NCI-H2227 treated with DMSO at 0.1 percent for 48 hours (cell line): ENCODE results near the gene CRYBG2.
"Not testable (repeated sequence)": the region's sequence is repeated elsewhere in the genome, so short reads cannot be mapped to it uniquely, and the experiment has no call there.

Source experiments
- DNase-seq: peaks from one replicate; lab custom pipeline; 2025; lab: John Stamatoyannopoulos, UW

Gene CRYBG2, protein sequence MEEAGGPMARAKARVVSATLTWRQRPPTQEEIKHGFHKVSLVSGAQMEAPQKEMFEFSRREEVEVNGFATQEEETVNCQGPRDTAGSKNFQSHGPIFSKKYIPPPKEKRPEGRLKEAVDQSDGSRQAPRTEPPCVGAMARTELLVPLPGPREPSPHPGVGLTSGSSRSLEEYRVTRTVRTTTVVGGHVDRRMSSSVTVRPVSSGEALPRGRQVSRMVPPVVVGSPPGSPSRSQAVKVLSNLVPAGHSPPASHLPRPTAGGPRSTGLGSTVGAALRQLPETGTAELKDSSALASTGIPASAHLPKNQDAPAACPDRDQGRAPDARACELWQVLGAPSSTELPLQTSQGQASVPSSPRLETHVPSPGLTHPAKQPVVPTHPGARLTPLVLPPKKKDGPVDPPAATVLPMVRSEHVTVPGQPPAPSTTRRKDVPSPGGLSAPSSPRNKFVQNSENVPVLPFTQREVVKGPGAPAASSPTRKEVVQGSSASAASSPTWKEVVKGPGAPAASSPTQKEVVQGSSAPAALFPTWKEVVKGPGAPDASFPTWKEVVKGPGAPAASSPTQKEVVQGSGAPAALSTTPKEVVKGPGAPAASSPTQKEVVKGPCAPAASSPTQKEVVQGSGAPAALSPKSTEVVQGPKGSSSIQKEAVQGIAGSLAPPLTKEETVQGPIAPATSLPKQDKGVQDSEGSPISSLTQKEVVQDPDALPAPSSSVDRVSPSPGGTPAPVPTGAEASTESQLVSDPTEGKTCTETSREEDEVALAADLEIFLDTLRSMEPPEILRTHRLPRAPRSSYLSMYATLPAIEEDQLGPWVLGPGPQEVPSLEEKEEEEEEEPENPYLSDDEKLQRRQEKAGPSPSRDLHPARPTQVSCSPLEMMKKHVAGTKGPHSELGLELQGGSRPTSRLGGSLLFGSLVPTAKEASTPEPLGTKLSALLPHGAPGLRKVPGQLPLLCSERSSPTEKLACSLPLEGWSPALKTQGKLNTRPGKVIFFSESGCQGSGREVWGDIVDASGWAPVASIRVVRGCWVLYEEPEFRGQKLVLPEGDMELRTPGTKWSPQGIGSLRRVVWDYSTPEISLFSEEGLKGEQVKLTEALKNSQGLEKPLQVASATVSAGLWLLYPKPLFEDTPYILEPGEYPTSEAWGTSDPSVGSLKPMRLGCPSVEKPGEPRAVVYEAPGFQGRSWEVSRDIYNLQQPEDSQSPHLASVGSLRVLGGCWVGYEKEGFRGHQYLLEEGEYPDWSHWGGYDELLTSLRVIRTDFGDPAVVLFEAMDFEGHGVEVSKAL (N-terminal part only)

DNA sequence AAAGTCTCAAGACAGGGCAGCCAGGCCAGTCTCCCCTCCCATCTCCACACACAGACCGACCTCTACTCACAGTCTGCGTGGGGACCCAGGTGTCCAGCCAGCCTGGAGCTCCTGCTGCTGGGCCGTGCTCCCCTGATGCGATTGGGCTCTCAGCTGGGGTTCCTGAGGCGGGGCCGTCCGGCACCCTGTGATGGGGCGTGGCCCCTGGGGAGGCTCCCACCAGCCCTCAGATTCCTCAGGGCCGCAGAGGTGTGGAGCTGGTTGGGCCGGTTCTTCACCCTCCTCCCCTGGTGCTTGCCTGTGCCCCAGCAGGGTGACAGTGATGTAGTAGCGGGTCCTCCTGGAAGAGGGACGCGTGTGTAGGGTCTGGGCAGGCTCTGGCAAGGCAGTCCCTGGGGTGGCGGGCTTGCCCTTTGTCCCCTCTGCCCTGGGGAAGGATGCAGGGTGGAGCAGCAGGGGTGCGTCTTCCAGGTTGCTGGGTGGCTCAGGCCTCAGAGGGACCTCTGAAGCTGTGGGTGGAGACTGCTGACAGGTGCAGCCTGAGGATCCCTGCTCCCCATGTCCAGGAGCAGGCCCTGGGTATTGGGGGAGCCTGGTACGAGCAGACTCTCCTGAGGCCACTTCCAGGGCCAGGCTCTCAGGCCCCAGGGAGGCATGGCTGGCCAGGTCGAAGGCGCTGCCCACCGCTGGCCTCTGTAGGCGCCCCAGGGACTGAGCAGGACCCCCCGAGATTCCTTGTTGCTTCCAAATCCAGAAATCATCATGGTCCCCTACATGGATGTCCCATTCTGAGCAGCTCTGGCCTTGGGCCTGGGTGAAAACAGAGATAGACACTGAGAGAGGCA lies at the start of gene CRYBG2:
Gene CRYBG2 (minus strand): TSS at position 155 of the 845 bp plus-strand sequence. CDS start 7,473 bp downstream, outside the sequence.
- no peak for DNase-seq

GRCh38 chr1:26403656-26404055 lies 49.7 kb upstream of the CRYBG2 start:
- no peak for DNase-seq

- DNase-seq: no peak
These were observed 48.0 kb upstream of the CRYBG2 start for GRCh38 chr1:26401891-26402290.

DNA sequence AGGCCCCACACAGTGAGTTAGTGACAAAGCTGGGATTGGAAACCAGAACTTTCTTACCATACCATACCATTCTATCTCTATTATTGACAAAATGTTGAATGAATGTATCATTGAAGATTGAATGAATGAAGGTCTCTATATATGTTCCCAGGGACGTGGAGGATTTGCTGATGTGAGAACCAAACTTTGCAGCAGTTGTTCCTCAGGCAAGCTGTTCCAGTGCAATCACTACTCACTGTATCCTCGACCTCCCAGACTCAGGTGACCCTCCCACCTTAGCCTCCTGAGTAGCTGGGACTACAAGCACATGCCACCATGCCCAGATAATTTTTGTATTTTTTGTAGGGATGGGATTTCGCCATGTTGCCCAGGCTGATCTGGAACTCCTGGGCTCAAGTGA lies 45.1 kb upstream of the CRYBG2 start:
- no peak for DNase-seq

GRCh38 chr1:26395754-26396153 lies 41.8 kb upstream of the CRYBG2 start:
- DNase-seq: no peak

GRCh38 chr1:26391450-26391849 lies 37.5 kb upstream of the CRYBG2 start:
- no peak for DNase-seq

DNA sequence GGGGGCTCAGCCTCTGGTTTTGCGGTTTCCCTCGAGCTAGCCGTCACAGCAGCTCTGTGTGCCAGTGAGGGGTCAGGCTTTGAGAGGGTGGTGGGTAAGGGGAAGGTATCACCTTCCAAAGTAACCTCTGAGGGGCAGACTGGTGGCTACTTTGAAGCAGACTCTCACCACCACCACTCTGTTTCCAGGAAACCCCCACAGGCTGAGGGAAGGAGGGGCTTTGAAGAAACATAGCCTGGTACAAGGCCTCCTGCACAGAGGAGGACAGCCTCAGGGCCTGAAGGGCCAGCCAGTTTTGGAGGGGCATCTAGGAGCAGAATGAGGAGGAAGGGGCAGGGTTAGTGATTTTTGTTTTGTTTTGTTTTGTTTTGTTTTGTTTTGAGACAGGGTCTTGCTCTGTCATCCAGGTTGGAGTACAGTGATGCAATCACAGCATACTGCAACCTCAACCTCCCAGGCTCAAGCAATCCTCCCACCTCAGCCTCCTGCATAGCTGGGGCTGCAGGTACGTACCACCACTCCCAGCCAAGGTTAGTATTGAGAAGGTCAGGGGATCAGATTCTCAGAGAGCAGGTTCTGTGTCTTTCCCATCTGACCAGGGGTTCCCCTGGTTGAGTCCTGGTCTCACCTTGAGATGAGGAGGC lies 35.8 kb upstream of the CRYBG2 start:
- no peak for DNase-seq

DNA sequence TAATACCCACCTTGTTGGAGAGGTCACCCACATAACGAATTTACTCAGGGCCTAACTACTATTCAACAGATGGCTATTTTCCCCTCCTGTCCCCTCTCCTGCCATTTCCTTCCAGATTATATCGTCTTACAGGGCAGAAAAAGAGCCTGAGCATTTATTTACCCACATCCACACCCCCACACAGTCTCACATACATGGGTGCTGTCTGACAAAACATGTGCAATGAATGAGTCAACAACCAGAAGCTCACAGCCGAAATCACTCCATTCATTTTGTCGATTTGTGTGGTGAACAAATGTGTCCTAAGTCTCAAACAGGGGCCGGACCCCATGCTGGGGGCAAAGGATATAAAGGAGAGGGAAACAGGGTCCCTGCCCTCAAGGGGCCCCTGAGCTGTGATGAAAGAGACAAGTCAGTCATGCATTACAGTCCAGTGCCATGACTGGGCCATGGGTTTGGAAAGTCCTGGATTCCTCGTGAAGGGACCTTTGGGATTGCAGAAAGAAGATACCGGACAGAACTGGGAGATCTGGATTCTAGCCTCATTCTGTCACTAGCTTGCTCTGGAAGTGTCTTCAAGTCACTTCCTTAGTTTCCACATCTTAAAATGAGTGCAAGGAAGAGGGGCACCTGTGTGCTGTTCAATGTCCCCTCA lies 35.0 kb upstream of the CRYBG2 start:
- DNase-seq: no peak

DNA sequence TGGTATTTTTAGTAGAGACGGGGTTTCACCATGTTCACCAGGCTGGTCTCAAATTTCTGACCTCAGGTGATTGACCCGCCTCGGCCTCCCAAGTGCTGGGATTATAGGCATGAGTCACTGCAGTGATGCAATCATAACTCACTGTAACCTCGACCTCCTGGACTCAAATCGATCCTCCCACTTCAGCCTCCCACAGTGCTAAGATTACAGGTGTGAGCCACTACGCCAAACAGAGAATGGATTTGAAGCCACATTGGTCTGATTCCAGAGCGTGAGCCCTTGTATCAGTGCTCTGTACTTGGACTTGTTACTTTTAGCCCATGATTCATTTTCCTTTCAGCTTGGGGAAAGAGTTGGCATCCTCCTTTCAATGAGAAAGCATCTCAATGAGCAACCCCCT lies 33.5 kb upstream of the CRYBG2 start:
- DNase-seq: no peak

GRCh38 chr1:26385063-26385462 lies 31.1 kb upstream of the CRYBG2 start:
- DNase-seq: not testable (repeated sequence)

GRCh38 chr1:26384076-26384475 lies 30.1 kb upstream of the CRYBG2 start:
- no peak for DNase-seq

DNA sequence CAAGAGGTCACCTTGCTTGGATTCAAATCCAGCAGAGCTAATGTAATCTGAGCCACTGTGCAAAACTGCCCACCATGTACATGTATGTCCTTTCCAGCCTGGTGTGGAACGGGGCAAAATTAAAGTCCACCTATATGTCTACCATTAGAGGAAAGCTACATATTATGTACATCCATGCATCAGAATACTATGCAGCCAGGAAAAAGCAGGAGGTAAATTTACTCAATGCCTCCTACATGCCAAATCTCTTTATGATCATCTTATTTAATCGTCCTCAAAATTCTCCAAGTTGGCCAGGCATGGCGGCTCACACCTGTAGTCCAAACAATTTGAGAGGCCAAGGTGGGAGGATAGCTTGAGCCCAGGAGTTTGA lies 24.9 kb upstream of the CRYBG2 start:
- DNase-seq: no peak

GRCh38 chr1:26378088-26378878 lies 24.4 kb upstream of the CRYBG2 start:
- no peak for DNase-seq

GRCh38 chr1:26376050-26376449 lies 22.1 kb upstream of the CRYBG2 start:
- no peak for DNase-seq

DNA sequence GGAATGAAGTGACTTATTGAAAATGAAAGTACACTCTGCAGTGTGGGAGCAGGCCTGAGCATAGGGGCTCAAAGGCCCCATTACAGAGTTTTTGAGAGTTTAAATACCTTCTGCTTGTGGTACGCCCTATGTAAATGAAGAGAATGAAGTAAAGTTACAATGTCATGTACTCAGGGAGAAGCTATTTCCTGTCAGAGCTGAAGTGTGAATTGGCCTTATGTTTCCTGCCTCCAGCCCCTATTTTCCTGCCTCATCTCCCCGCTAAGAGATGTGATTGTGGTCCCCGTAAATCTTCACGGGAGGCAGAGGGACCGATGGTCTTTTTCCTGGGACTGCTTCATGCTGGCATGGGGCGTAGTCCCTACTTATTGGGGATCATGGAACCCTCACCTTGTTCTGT lies 21.2 kb upstream of the CRYBG2 start:
- no peak for DNase-seq

DNA sequence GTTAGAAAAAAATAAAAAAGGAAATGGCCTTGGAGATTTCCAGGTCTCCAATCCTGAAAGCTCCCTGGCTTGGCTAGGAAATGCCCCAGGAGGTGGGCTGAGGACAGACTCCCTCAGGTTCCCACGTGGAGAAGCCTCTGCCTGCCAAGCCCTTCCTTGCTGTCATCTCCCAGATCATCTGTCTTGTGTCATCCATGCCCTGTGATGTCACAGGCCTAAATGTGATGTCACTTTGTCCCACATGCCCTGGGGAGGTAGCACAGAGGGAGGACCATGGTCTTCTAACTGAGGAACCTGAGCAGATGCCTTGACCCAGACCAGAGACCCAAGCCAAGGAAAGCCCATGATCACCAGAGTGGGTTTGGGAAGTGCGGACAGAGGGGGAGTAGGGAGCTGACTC lies 20.4 kb upstream of the CRYBG2 start:
- DNase-seq: not testable (repeated sequence)

DNA sequence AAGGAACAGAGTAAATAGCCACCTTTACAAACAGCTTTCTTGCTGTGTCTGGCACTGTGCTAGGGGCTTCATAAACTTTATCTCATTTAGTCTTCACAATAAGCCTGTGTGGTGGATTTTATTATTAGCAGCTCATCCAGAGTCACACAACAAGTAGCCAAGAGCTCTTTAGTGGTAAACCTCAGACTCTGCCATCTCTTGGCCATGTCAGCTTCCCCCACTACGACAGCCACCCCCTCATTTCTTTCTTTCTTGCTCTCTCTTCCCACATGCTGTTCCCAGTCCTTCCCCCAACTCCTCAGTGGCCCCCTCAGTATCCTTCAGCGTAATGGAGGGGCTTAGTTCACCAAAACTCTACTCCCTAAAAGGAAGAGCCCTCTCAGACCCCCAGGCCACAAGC lies 19.9 kb upstream of the CRYBG2 start:
- DNase-seq: no peak

GRCh38 chr1:26373281-26373680 lies 19.4 kb upstream of the CRYBG2 start:
- DNase-seq: no peak

- DNase-seq: not testable (repeated sequence)
These were observed 18.7 kb upstream of the CRYBG2 start, which contains the start of gene ZNF683 for GRCh38 chr1:26372611-26373010. Gene ZNF683, minus strand, starts transcription at chr1:26372750. Its CDS starts 4,179 bp downstream, at chr1:26368571.
